NCI-H526 (cell line): ENCODE data around the gene LSM12.
"Not testable (repeated sequence)": the region's sequence is repeated elsewhere in the genome, so short reads cannot be mapped to it uniquely, and the experiment has no call there.

ENCODE experiments used
- DNase-seq, 2 experiments: peaks; one replicate each; lab custom pipeline; 2025; lab: John Stamatoyannopoulos, UW

Gene LSM12

GRCh38 chr17:44066204-44066930, at the start of gene LSM12:
Gene LSM12, minus strand, starts transcription at chr17:44066671. Its CDS starts 84 bp downstream, at chr17:44066587.
- peak; percentile 83 to 97 for DNase-seq

- DNase-seq, result peak in 1 of 2 experiments; percentile 55
Measured at GRCh38 chr17:44115585-44116415, 49.3 kb upstream of the LSM12 start.

GRCh38 chr17:44113868-44114840, 47.7 kb upstream of the LSM12 start:
- DNase-seq, result no peak

GRCh38 chr17:44113382-44113781, 46.9 kb upstream of the LSM12 start:
- no peak for DNase-seq

GRCh38 chr17:44112284-44113280, 46.1 kb upstream of the LSM12 start:
- no peak for DNase-seq

GRCh38 chr17:44111777-44112176, 45.3 kb upstream of the LSM12 start:
- DNase-seq, result no peak

GRCh38 chr17:44110823-44111633, 44.6 kb upstream of the LSM12 start:
- DNase-seq, result peak; percentile 87 to 98

GRCh38 chr17:44110011-44110686, 43.7 kb upstream of the LSM12 start:
- DNase-seq, result no peak

GRCh38 chr17:44109312-44109630, 42.8 kb upstream of the LSM12 start:
- DNase-seq, result no peak

- no peak for DNase-seq
Measured at GRCh38 chr17:44108440-44109311, 42.2 kb upstream of the LSM12 start.

- DNase-seq, result no peak
Measured at GRCh38 chr17:44106801-44107200, 40.3 kb upstream of the LSM12 start.

- no peak for DNase-seq
Measured at GRCh38 chr17:44105941-44106340, 39.5 kb upstream of the LSM12 start.

- DNase-seq, result no peak
Measured at GRCh38 chr17:44105483-44105882, 39.0 kb upstream of the LSM12 start.

- no peak for DNase-seq
Measured at GRCh38 chr17:44102849-44103622, 36.6 kb upstream of the LSM12 start.

GRCh38 chr17:44101858-44102257, 35.4 kb upstream of the LSM12 start:
- not testable (repeated sequence) for DNase-seq

GRCh38 chr17:44097110-44097958, 30.9 kb upstream of the LSM12 start:
- DNase-seq, result no peak
